ENCODE measurements around the gene BRSK1. TPM values are rescaled to one million over a fixed set of nuclear protein-coding genes. Genes with fewer than 3 reads are reported as not detected.

BRSK1 gene
- polyA plus RNA-seq, 3 donors = not detected

- no peak overlapping the region for H3K27ac Mint-ChIP-seq
- peaks cover 81 to 96% of the 10 kb centered on the region in 2 donors for H3K36me3 Mint-ChIP-seq
Measured at GRCh38 chr19:55241143-55241934, 42.5 kb upstream of the BRSK1 start.

DNA sequence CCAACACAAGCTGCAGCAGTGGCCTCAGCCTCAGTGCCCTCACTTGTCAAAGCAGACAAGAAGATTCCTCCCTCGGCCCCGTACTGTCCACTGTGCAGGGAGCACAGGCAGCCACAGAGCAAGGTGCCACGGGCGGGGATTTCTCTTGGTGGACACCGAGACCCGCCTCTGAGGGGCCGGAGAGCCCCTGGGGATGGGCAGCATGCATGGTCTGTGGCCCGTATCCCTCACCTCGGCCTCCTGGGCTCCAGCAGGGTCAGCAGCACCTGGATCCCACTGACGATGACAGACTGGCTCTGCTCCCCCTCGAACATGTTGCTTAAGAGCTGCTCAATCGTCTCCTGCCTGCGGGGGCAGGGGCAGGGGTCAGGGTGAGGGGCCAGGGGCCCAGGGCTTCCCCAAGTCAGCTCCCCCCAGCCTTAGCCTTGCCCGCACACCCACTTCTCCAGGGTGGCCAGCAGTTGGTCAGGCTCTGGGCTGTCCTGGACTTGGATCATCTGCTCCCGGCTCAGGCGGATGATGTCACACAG is 41.8 kb upstream of the BRSK1 start:
- Histone ChIP-seq H3K36me3 (replicated peaks in 1 of 2; ENCODE audit: control insufficient read depth in 1 of 2, insufficient read depth in 2 of 2, low read length in 2 of 2) (peaks cover 89 to 99% of the 10 kb centered on the region in 2 donors), H3K4me1 (ENCODE audit: control insufficient read depth in 1 of 2, insufficient read depth in 2 of 2, low read length in 2 of 2) (no peaks in the 10 kb centered on the region), H4K20me1 (ENCODE audit: insufficient read depth, low read length) (peaks cover 99% of the 10 kb centered on the region), H3K27me3 (ENCODE audit: control insufficient read depth in 2 of 2, insufficient read depth in 2 of 2, low read length in 2 of 2) (no peaks in the 10 kb centered on the region), H3K4me2 (replicated peaks; ENCODE audit: extremely low read depth, low read length, poor library complexity, severe bottlenecking) (no peak overlapping the region), H3K27ac (ENCODE audit: low read depth in 1 of 2, low read length in 2 of 2) (peak overlapping the region in 1 of 2 donors; percentile 31), H2AFZ (ENCODE audit: insufficient read depth, low read depth, low read length, poor library complexity, severe bottlenecking) (no peak overlapping the region), H3K9me3 (replicated peaks in 1 of 2; ENCODE audit: control insufficient read depth in 1 of 2, insufficient read depth in 1 of 2, low read length in 2 of 2) (no peaks in the 10 kb centered on the region), H3K79me2 (ENCODE audit: insufficient read depth, low read length) (peaks cover 48% of the 10 kb centered on the region), H3K9ac (ENCODE audit: insufficient read depth, low read length, poor library complexity, severe bottlenecking) (no peak overlapping the region), H3K4me3 (replicated peaks in 1 of 3; ENCODE audit: low read depth in 2 of 3, low read length in 3 of 3) (no peak overlapping the region)
- H3K4me1 Mint-ChIP-seq = no peaks in the 10 kb centered on the region
- intact Hi-C loops (cut with micrococcal nuclease) = no loop called here
- TF ChIP-seq, protein P1, sequence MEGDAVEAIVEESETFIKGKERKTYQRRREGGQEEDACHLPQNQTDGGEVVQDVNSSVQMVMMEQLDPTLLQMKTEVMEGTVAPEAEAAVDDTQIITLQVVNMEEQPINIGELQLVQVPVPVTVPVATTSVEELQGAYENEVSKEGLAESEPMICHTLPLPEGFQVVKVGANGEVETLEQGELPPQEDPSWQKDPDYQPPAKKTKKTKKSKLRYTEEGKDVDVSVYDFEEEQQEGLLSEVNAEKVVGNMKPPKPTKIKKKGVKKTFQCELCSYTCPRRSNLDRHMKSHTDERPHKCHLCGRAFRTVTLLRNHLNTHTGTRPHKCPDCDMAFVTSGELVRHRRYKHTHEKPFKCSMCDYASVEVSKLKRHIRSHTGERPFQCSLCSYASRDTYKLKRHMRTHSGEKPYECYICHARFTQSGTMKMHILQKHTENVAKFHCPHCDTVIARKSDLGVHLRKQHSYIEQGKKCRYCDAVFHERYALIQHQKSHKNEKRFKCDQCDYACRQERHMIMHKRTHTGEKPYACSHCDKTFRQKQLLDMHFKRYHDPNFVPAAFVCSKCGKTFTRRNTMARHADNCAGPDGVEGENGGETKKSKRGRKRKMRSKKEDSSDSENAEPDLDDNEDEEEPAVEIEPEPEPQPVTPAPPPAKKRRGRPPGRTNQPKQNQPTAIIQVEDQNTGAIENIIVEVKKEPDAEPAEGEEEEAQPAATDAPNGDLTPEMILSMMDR (IDR thresholded peaks at IDR 0.05) = no peak
- no peak for DNase-seq
- H3K36me3 Mint-ChIP-seq = peaks cover 78 to 96% of the 10 kb centered on the region in 2 donors
- H3K27me3 Mint-ChIP-seq (ENCODE audit: low read depth in 3 of 3) = peaks cover 0 to 2% (median 2%) of the 10 kb centered on the region in 3 donors
- H3K4me3 Mint-ChIP-seq = no peak overlapping the region
- H3K27ac Mint-ChIP-seq = no peak overlapping the region
- H3K9me3 Mint-ChIP-seq = peaks cover 0 to 2% (median 0%) of the 10 kb centered on the region in 7 donors
- 93% methylated on average over 16 of the region's 16 CpGs for WGBS (ENCODE audit: insufficient coverage)

More at GRCh38 chr19:55241143-55241934, 42.5 kb upstream of the BRSK1 start:
- Histone ChIP-seq H2AFZ (ENCODE audit: insufficient read depth, low read depth, low read length, poor library complexity, severe bottlenecking) (no peak overlapping the region), H3K36me3 (replicated peaks in 1 of 2; ENCODE audit: control insufficient read depth in 1 of 2, insufficient read depth in 2 of 2, low read length in 2 of 2) (peaks cover 89 to 99% of the 10 kb centered on the region in 2 donors), H4K20me1 (ENCODE audit: insufficient read depth, low read length) (peaks cover 99% of the 10 kb centered on the region), H3K9ac (ENCODE audit: insufficient read depth, low read length, poor library complexity, severe bottlenecking) (no peak overlapping the region), H3K27ac (ENCODE audit: low read depth in 1 of 2, low read length in 2 of 2) (no peak overlapping the region), H3K9me3 (replicated peaks in 1 of 2; ENCODE audit: control insufficient read depth in 1 of 2, insufficient read depth in 1 of 2, low read length in 2 of 2) (no peaks in the 10 kb centered on the region), H3K27me3 (ENCODE audit: control insufficient read depth in 2 of 2, insufficient read depth in 2 of 2, low read length in 2 of 2) (no peaks in the 10 kb centered on the region), H3K79me2 (ENCODE audit: insufficient read depth, low read length) (peaks cover 46% of the 10 kb centered on the region), H3K4me3 (replicated peaks in 1 of 3; ENCODE audit: low read depth in 2 of 3, low read length in 3 of 3) (no peak overlapping the region), H3K4me1 (ENCODE audit: control insufficient read depth in 1 of 2, insufficient read depth in 2 of 2, low read length in 2 of 2) (no peaks in the 10 kb centered on the region), H3K4me2 (replicated peaks; ENCODE audit: extremely low read depth, low read length, poor library complexity, severe bottlenecking) (no peak overlapping the region)
- Mint-ChIP-seq H3K4me3 (no peak overlapping the region), H3K27me3 (ENCODE audit: low read depth in 3 of 3) (peaks cover 0 to 2% (median 2%) of the 10 kb centered on the region in 3 donors), H3K9me3 (peaks cover 0 to 3% (median 0%) of the 10 kb centered on the region in 7 donors), H3K4me1 (no peaks in the 10 kb centered on the region)
- no peak for DNase-seq
- intact Hi-C loops (cut with micrococcal nuclease) = no loop called here
- TF ChIP-seq, protein P1 (IDR thresholded peaks at IDR 0.05) = no peak
- WGBS (ENCODE audit: insufficient coverage) = 97% methylated on average over 35 of the region's 37 CpGs
